Activated CD8-positive, alpha-beta memory T cell treated with anti-CD3 and anti-CD28 coated beads, Interleukin-2, amount 10 ng/mL, durations not matched to agents 7 days and 5 days (primary cell): ENCODE data around the gene OASL. TPM values are rescaled to one million over a fixed set of nuclear protein-coding genes. Genes with fewer than 3 reads are reported as not detected.

Experiments used
- ATAC-seq: fragments of 150-1000 bp; cut with Tn5 transposase; one replicate; pipeline ENCODE4 v1.10.0; 2021; ENCODE audit warnings: moderate library complexity
- CTCF ChIA-PET: fragments of 350-600 bp; sonication (Branson Sonifier 250); formaldehyde crosslinking; loops from one replicate; lab custom pipeline; 2021; ENCODE audit warnings: antibody characterized with exemption; lab: Charles Lee
- DNase-seq: peaks from one replicate; pipeline ENCODE4 v3.0.0-alpha.2; 2020
- H3K27ac Mint-ChIP-seq: one replicate; pipeline ENCODE4 v1.8.0; 2021; ENCODE audit warnings: mild to moderate bottlenecking, mixed read lengths
- H3K27me3 Mint-ChIP-seq: one replicate; pipeline ENCODE4 v1.8.0; 2021; ENCODE audit warnings: mixed read lengths
- H3K36me3 Mint-ChIP-seq: one replicate; pipeline ENCODE4 v1.8.0; 2021; ENCODE audit warnings: mild to moderate bottlenecking, mixed read lengths
- H3K4me1 Mint-ChIP-seq: one replicate; pipeline ENCODE4 v1.8.0; 2021; ENCODE audit warnings: mixed read lengths
- H3K4me3 Mint-ChIP-seq: one replicate; pipeline ENCODE4 v1.8.0; 2021; ENCODE audit warnings: mild to moderate bottlenecking, moderate library complexity, mixed read lengths
- H3K9me3 Mint-ChIP-seq: one replicate; pipeline ENCODE4 v1.8.0; 2022; ENCODE audit warnings: low read depth, mixed read lengths
- total RNA-seq, 2 experiments: library from RNA; stranded (reverse); gene quantifications; one replicate each; pipeline ENCODE4 v1.2.3, GENCODE V29; 2021

The OASL gene
- total RNA-seq, 2 experiments from 2014 or later, result 55.3 to 135 TPM

DNA sequence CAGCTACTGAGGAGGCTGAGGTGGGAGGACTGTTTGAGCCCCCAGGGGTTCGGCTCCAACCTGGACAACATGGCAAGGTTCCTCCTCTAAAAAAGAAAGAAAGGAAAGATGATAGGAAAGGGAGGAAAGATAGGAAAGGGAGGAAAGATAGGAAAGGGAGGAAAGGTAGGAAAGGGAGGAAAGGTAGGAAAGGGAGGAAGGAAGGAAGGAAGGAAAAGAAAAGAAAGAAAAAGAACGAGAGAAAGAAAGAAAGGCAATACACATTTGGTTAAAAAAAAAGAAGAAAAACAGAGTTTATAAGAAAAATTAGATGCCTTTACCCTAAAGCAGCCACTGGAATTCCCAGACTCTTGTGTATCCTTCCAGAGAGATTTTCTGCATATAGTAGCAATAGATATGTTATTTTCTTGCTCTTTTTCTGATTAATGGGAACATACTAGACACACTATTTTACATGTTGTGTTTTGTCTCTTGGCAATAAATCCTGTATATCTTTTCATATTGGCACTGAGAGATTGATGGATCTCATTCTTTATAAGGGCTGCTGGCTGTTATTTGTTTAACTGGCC lies 48.5 kb downstream of the OASL start:
- H3K27me3 Mint-ChIP-seq, result peaks cover 11% of the 10 kb centered on the region
- no peaks in the 10 kb centered on the region for H3K4me1 Mint-ChIP-seq
- ATAC-seq (no peak), DNase-seq (no peak)
- H3K4me3 Mint-ChIP-seq, result no peak overlapping the region
- no peak overlapping the region for H3K27ac Mint-ChIP-seq
- H3K36me3 Mint-ChIP-seq, result no peaks in the 10 kb centered on the region
- no peaks in the 10 kb centered on the region for H3K9me3 Mint-ChIP-seq
- CTCF ChIA-PET, result interaction anchor here (1.2 kb wide), 1 partner anchor 19 kb away, joined by 5 read pairs; no protein-coding TSS in a partner anchor

GRCh38 chr12:120989687-120990086 lies 49.4 kb downstream of the OASL start:
- Mint-ChIP-seq H3K27ac (no peak overlapping the region), H3K27me3 (peaks cover 7% of the 10 kb centered on the region), H3K9me3 (no peaks in the 10 kb centered on the region), H3K4me3 (no peak overlapping the region), H3K36me3 (no peaks in the 10 kb centered on the region), H3K4me1 (no peaks in the 10 kb centered on the region)
- DNase-seq, result no peak
- CTCF ChIA-PET, result interaction anchor here (1.1 to 1.2 kb wide), 2 partner anchors 18 to 86 kb away, joined by 3 to 5 read pairs; no protein-coding TSS in a partner anchor
- no peak for ATAC-seq

GRCh38 chr12:120988658-120989057 lies 50.4 kb downstream of the OASL start:
- H3K9me3 Mint-ChIP-seq, result no peaks in the 10 kb centered on the region
- H3K27me3 Mint-ChIP-seq, result peaks cover 7% of the 10 kb centered on the region
- no peak for DNase-seq
- no peak overlapping the region for H3K27ac Mint-ChIP-seq
- no peaks in the 10 kb centered on the region for H3K36me3 Mint-ChIP-seq
- no peak overlapping the region for H3K4me3 Mint-ChIP-seq
- CTCF ChIA-PET, result no interaction called here
- peaks cover 2% of the 10 kb centered on the region for H3K4me1 Mint-ChIP-seq
- no peak for ATAC-seq

DNA sequence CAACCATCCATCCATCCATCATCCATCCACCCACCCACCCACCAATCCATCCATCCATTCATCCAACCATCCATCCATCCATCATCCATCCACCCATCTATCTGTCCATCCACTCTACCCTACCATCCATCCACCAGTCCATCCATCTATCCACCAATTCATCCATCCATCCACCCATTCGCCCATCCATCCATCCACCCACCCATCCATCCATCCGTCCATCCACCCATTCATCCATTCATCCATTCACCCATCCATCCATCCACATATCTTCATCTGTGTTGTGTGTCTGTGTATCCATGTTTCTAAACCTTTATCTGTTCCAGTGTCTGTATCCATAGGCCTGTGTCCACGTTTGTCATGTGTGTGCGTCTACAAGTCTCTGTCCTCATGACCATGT lies 50.8 kb downstream of the OASL start:
- peaks cover 7% of the 10 kb centered on the region for H3K27me3 Mint-ChIP-seq
- H3K27ac Mint-ChIP-seq, result no peak overlapping the region
- peaks cover 2% of the 10 kb centered on the region for H3K4me1 Mint-ChIP-seq
- no peaks in the 10 kb centered on the region for H3K36me3 Mint-ChIP-seq
- H3K9me3 Mint-ChIP-seq, result no peaks in the 10 kb centered on the region
- no peak for DNase-seq
- H3K4me3 Mint-ChIP-seq, result no peak overlapping the region
- no peak for ATAC-seq
- CTCF ChIA-PET, result no interaction called here

DNA sequence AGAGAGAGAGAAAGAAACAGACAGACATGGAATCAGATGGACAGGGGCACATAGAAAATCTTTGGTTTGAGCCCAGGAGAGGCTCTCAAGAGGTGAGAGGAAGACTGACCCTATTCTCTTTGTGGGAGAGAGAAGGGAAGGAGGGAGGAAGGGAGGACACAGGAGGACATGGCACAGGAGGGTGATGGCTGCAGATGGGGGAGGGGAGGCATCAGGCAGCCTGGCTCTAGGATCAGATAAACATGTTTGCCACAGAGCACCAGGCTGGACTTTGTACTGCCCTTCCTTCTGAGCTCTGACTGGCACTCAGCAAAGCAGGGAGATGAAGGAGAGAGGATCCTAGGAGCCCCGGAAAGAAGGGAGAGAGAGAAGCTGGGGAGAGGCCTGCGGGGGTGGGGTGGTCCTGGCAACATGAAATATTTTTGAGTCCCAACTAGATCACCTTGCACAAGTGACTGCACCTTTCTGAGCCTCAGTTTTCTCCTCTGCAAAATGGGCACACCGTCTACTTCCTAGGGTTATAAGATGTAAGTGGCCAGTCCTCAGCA lies 54.6 kb downstream of the OASL start:
- DNase-seq, result no peak
- Mint-ChIP-seq H3K4me3 (no peak overlapping the region), H3K36me3 (no peaks in the 10 kb centered on the region), H3K27ac (no peak overlapping the region), H3K4me1 (peaks cover 7% of the 10 kb centered on the region), H3K9me3 (no peaks in the 10 kb centered on the region), H3K27me3 (no peaks in the 10 kb centered on the region)
- CTCF ChIA-PET, result interaction anchor here (0.7 kb wide), 1 partner anchor 13 kb away, joined by 3 read pairs; no protein-coding TSS in a partner anchor
- ATAC-seq, result no peak

DNA sequence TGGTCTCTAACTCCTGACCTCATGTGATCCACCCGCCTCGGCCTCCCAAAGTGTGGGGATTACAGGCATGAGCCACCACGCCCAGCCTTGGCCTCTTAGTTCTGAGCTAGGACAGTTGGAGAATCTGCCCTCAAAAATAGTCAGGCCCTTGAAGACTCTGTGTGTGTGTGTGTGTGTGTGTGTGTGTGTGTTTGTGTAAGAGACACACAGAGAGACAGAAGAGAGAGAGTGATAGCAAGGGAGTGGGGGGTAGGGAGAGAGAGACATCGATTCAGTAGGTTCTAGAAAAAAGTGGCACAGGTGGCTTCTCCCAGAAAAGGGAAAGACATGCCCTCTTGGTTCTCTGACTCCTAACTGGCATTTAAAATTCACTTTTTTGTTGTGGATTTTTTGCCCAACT lies 55.3 kb downstream of the OASL start:
- no peak overlapping the region for H3K4me3 Mint-ChIP-seq
- peaks cover 7% of the 10 kb centered on the region for H3K4me1 Mint-ChIP-seq
- H3K9me3 Mint-ChIP-seq, result no peaks in the 10 kb centered on the region
- no peaks in the 10 kb centered on the region for H3K36me3 Mint-ChIP-seq
- DNase-seq, result no peak
- no peak overlapping the region for H3K27ac Mint-ChIP-seq
- CTCF ChIA-PET, result interaction anchor here (0.7 to 1.4 kb wide), 2 partner anchors 12 to 334 kb away, joined by 3 to 4 read pairs; no protein-coding TSS in a partner anchor
- ATAC-seq, result no peak
- H3K27me3 Mint-ChIP-seq, result no peaks in the 10 kb centered on the region

GRCh38 chr12:120982659-120983058 lies 56.4 kb downstream of the OASL start:
- no peaks in the 10 kb centered on the region for H3K9me3 Mint-ChIP-seq
- DNase-seq (no peak), ATAC-seq (no peak)
- no peak overlapping the region for H3K4me3 Mint-ChIP-seq
- no peaks in the 10 kb centered on the region for H3K36me3 Mint-ChIP-seq
- H3K27me3 Mint-ChIP-seq, result no peaks in the 10 kb centered on the region
- H3K4me1 Mint-ChIP-seq, result peaks cover 7% of the 10 kb centered on the region
- H3K27ac Mint-ChIP-seq, result no peak overlapping the region
- CTCF ChIA-PET, result interaction anchor here (1.4 to 2.6 kb wide), 2 partner anchors 11 to 333 kb away, joined by 4 to 9 read pairs; no protein-coding TSS in a partner anchor

DNA sequence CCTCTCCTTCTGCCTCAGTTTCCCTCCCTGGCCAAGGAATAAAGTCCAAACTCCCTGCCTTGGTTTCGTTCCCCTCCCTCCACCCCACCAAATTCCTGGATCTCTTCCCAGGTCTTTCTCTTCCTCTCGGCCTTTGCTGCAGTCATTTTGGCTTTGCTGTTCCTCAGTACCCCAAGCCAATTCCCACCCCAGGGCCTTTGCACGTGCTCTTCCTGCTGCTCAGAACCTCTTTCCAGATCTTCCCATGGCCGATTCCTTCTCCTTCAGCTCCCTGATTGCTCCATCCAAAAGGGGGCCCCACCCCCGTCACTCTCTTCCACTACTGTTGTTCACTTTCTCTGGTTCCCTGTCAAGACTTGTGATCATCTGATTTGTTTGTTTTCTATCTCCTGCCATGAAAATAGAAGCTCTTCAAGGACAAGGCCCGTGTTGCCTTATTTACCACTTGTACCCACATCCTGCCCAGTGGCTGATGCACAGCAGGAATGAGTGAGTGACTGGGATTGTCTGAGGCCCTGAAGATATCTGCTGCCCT lies 57.6 kb downstream of the OASL start:
- no peak for ATAC-seq
- no peak for DNase-seq

GRCh38 chr12:120980800-120981368 lies 58.2 kb downstream of the OASL start:
- no peak for DNase-seq
- CTCF ChIA-PET, result interaction anchor here (1.5 to 2.6 kb wide), 2 partner anchors 9 to 398 kb away, joined by 4 to 9 read pairs; no protein-coding TSS in a partner anchor
- H3K27ac Mint-ChIP-seq, result no peak overlapping the region
- no peaks in the 10 kb centered on the region for H3K9me3 Mint-ChIP-seq
- ATAC-seq, result no peak
- peaks cover 7% of the 10 kb centered on the region for H3K4me1 Mint-ChIP-seq
- H3K36me3 Mint-ChIP-seq, result no peaks in the 10 kb centered on the region
- no peaks in the 10 kb centered on the region for H3K27me3 Mint-ChIP-seq
- H3K4me3 Mint-ChIP-seq, result no peak overlapping the region

More for the DNA sequence above, 57.6 kb downstream of the OASL start:
- H3K36me3 Mint-ChIP-seq, result no peaks in the 10 kb centered on the region
- H3K9me3 Mint-ChIP-seq, result no peaks in the 10 kb centered on the region
- peaks cover 7% of the 10 kb centered on the region for H3K4me1 Mint-ChIP-seq
- H3K27me3 Mint-ChIP-seq, result no peaks in the 10 kb centered on the region
- CTCF ChIA-PET, result interaction anchor here (2.6 kb wide), 1 partner anchor 10 kb away, joined by 9 read pairs; no protein-coding TSS in a partner anchor
- no peak overlapping the region for H3K27ac Mint-ChIP-seq
- no peak overlapping the region for H3K4me3 Mint-ChIP-seq

DNA sequence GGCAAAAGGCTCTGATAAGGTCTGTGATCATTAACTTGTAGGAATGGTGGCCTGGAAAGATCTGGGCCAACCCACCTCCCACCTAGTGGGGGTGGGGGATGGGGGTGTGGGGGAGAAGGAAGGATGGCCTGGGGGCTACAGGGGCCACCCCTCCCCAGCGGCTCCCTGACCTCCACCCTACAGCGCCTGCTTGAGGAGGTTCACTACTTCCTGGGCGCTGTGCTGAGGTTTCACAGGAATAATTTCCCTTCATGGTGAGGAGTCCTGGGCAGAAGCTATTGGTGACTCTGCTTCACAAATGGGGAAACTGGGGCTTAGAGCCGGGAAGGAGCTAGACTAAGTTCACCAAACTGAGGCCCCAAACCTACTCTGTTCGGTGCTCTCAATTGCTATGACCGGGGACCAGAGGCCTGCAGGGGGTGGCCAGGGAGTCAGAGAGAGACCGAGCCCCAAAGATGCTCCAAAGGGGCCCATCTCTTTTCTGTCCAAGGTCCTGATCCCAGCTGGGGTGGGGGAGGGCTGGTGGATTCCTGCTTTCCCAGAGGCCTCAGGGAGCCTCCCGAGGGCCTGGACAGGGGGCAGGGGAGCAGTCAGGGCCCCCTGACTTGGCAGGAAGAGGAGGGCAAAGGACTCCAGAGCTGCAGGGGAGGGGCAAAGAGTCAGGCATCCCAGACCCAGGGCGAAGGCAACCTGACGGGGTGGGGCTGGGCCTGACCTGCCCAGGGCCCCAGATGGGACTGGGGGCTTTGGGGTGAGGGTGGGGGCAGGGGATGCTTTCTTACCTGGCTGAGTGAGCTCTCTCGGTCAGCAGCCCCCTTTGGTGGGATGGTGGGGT lies 59.0 kb downstream of the OASL start:
- Mint-ChIP-seq H3K4me1 (peaks cover 7% of the 10 kb centered on the region), H3K27ac (no peak overlapping the region), H3K27me3 (no peaks in the 10 kb centered on the region), H3K4me3 (no peak overlapping the region), H3K9me3 (no peaks in the 10 kb centered on the region), H3K36me3 (no peaks in the 10 kb centered on the region)
- DNase-seq, result no peak
- no peak for ATAC-seq
- CTCF ChIA-PET, result interaction anchor here (0.9 to 1.5 kb wide), 3 partner anchors 9 to 397 kb away, joined by 3 to 4 read pairs (median 3); no protein-coding TSS in a partner anchor

DNA sequence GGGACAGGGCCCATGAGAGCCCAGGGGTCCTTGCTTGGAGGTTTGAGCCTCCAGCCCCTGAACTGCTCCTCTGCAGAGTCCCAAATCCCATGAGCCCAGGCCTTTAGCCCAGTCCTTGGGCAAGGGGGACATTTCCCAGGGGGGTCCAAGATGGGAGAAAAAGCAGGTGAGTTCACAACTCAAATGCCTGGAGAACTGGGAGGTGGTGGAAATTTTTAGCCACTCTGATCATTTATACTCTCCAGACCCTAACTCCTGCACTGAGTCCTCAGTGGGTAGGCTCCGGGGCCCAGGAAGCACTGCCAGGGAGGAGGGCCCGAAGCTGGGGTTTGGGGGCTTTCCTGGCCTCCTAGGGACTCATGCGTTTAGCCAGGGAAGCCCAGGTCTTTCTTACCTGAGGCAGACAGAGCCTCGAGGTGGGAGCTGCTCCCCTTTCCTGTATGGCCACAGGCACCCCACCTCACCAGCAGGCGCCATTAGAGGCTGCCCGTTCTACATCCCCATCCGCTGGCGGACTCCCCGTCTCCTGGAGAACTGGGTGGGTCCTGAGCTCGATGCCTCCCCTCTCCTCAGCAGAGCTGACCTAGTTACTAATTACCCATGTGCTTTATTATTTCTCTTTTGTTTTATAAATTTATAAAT lies 59.7 kb downstream of the OASL start:
- ATAC-seq (no peak), DNase-seq (no peak)
- Mint-ChIP-seq H3K4me3 (no peak overlapping the region), H3K4me1 (peaks cover 7% of the 10 kb centered on the region), H3K27me3 (no peaks in the 10 kb centered on the region), H3K36me3 (no peaks in the 10 kb centered on the region), H3K9me3 (no peaks in the 10 kb centered on the region), H3K27ac (no peak overlapping the region)
- CTCF ChIA-PET, result interaction anchor here (0.6 to 1.5 kb wide), 4 partner anchors 8 to 397 kb away, joined by 3 to 4 read pairs (median 4); no protein-coding TSS in a partner anchor

DNA sequence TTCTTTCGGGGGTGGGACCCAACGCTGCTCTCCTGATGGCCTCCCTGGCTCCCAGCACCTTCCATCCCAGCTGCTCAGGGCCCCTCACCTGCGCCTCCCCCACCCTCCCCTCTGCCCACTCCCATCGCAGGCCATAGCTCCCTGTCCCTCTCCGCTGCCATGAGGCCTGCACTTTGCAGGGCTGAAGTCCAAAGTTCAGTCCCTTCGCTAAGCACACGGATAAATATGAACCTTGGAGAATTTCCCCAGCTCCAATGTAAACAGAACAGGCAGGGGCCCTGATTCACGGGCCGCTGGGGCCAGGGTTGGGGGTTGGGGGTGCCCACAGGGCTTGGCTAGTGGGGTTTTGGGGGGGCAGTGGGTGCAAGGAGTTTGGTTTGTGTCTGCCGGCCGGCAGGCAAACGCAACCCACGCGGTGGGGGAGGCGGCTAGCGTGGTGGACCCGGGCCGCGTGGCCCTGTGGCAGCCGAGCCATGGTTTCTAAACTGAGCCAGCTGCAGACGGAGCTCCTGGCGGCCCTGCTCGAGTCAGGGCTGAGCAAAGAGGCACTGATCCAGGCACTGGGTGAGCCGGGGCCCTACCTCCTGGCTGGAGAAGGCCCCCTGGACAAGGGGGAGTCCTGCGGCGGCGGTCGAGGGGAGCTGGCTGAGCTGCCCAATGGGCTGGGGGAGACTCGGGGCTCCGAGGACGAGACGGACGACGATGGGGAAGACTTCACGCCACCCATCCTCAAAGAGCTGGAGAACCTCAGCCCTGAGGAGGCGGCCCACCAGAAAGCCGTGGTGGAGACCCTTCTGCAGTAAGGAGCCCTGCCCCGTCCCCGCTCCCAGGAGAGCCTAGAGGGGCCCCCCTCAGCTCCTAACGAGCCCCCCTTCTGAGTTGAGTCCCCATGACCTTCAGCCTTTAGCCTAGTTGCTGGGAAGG lies 60.5 kb downstream of the OASL start, which contains the start of gene HNF1A:
Gene HNF1A, plus strand, starts transcription at position 248 of the 924 bp plus-strand sequence. Its CDS starts 226 bp downstream, at position 474.
- Mint-ChIP-seq H3K27ac (no peak within 1 kb of the TSS), H3K4me3 (no peak within 1 kb of the TSS), H3K36me3 (no peaks in the 10 kb centered on the region), H3K27me3 (no peaks in the 10 kb centered on the region), H3K9me3 (no peaks in the 10 kb centered on the region), H3K4me1 (peaks cover 5% of the 10 kb centered on the region)
- DNase-seq (no peak), ATAC-seq (no peak)
- CTCF ChIA-PET, result interaction anchor here (0.6 to 1.1 kb wide), 2 partner anchors 77 to 117 kb away, joined by 4 read pairs; no protein-coding TSS in a partner anchor
